GM21576 (cell line): ENCODE data around the gene ALG5.

Source experiments
- ATAC-seq: cut with Tn5 transposase; IDR thresholded peaks from one replicate; pipeline ENCODE4 v1.9.1; 2021; ENCODE audit warnings: mild to moderate bottlenecking, moderate library complexity; ENCODE audit not compliant: unreplicated experiment

The ALG5 gene

DNA sequence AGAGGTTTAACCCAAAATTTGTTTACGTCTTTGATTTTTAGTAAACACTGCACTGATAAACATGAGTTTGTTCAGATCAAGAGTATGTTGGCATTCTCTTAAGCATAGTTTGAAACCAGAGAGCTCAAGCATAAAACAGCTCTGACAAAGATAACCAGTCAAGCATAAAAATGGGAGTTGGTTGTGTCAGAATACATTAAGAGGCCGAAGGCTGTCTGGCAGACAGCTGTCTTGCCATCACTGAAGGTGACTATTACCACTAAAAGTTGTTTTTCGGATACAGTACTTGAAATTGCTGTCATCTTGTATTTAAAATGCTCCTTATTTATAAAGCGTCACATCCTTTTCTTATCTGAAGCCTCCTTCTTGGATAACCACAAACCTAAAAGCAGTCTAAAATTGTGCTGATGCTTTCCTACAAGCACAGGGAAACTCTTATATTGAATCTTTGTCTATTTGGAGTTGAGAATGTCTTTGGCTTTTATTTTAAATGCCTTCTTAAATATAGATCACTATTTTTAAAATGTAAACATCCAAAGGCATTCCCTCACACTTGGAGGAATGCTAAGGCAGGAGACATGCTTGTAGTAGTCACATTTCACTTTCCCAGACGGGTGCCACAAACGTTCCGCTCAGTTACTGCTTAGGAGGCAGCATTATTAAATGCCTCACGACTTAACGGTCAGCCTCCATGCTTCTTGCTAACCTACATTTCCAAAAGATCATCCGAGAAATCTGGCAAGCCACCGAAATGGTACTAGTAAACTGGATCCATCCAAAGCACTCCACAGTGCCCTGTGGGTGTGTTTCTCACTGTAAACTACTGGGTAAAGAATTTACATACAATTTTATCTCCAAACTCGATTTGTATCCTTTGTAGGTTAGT lies 80.7 kb downstream of the ALG5 start:
- no peak for ATAC-seq

DNA sequence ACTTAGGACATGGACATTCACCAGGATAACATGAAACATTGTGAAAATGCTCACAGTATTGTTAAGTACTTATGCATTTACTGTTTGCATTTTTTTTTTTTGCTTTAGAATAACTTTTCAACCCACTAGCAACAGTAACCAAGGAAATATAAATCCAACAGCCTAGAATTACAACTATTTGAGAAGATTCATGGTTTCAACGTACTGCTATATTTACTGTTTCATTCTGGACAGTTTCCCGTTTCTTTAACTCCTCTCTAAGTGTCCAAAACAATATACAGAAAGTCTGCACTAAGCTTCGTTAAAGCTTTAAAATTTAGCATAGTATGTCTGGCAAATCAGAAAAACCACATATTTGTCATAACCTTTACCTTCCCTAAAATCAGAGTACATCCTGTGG lies 81.8 kb downstream of the ALG5 start:
- no peak for ATAC-seq

GRCh38 chr13:36915896-36916640 lies 83.1 kb downstream of the ALG5 start:
- ATAC-seq = no peak

DNA sequence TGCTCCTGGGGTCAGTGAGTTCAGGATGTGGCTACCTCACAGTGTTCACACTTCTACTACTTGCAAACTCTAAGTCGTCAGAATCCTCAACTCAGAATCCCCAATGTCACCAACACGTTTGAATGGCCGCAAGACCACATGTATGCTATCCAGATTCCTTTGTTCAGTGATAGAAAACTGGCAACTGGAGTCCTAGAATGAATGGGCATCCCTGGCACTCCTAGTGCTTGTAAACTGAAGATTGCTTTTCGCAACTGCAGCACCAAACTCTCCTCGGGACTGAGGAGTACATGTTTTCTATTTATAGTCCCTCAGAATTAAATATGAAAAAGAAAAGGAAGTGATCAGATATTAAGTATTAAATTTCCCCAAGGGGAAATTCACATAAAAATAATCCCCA lies 84.0 kb downstream of the ALG5 start:
- no peak for ATAC-seq

DNA sequence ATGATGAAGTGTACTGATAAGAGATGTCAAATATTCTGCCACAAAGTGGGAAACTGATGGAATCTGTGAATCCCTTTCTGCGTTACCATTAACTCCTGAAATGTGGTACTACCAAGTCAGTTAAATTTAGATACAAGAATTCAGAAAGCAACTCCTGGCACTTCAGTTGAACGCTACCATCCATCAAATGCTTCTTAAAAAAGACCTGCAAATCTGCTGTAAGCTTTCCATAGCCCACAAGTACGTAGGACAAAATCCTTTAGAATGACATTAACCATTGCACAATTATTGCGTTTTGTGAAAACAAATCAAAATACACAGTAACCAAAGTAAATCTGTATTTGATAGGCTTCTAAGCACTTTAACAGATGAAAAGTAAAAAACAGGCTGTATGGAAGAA lies 84.5 kb downstream of the ALG5 start:
- no peak for ATAC-seq

- ATAC-seq = no peak
Measured at GRCh38 chr13:36913463-36913862, 85.7 kb downstream of the ALG5 start.

- ATAC-seq = no peak
Measured at GRCh38 chr13:36912973-36913372, 86.2 kb downstream of the ALG5 start.

GRCh38 chr13:36912369-36912768 lies 86.8 kb downstream of the ALG5 start:
- ATAC-seq = no peak

- no peak for ATAC-seq
Measured at GRCh38 chr13:36910545-36910944, 88.6 kb downstream of the ALG5 start.

- ATAC-seq = no peak
Measured at GRCh38 chr13:36907821-36908220, 91.3 kb downstream of the ALG5 start.

DNA sequence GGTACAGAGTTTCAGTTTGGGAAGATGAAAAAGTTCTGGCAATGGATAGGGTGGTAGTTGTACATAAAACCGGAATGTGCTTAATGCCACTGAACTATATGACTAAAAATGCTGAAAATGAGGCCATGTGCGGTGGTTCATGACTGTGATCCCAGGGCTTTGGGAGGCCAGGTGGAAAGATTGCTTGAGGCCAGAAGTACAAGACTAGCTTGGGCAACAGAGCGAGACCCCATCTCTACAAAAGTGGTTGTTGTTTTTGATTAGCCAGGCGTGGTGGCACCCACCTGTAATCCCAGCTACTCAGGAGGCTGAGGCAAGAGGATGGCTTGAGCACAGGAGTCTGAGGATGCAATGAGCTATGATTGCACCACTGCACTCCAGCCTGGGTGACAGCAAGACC lies 91.9 kb downstream of the ALG5 start:
- ATAC-seq = no peak

DNA sequence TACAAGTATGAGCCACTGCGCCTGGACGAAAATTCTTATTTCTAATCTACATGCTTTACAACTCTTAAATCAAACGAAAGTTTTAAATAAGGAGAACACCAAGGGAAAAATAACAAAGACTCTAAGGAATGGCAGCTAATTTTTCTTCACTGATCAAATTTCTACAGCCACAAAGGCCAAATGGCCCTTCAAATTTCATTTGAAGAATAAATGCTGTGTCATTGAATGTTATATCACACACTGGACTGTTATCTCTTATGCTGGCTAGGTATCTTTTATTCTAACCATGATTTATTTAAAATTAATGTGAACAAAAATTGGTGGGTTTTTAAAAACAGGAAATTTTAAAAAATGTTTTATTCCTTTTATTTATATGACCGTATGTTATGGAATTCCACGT lies 93.2 kb downstream of the ALG5 start:
- no peak for ATAC-seq

DNA sequence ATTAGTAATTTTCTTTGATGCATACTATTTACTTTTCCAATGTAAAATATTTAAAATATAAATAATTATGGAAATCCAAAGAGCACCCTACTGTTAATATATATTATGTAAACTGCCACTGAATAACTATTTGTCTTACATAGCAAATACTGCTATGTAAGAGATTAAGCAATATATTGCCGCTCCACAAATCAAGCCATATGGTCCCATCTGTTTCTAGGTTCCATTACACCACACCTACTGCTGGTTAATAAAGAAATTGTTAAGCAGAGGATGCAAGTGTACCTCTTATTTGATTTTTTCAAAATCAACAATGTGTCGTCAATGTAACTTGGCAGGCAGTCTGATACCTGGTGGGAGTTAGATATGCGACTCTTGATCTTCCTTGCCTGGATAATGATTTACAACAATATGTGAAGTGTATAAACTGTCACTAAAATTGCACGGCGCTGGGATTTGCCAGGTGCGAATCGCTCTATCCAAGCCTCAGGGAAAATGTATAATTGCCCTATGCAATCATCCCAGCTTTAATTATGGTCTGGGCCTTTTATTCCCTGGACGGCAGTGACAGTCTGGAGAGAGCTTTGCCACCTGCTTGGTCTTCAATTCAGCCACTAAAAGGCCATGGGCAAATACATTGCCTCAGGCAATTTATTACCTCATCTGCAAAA lies 95.1 kb downstream of the ALG5 start:
- no peak for ATAC-seq
